ENCODE results near the gene PCGF1. TPM values are rescaled to one million over a fixed set of nuclear protein-coding genes. Genes with fewer than 3 reads are reported as not detected.

PCGF1 gene
- total RNA-seq, 2 experiments from 2014 or later, result 23.0 to 31.4 TPM

DNA sequence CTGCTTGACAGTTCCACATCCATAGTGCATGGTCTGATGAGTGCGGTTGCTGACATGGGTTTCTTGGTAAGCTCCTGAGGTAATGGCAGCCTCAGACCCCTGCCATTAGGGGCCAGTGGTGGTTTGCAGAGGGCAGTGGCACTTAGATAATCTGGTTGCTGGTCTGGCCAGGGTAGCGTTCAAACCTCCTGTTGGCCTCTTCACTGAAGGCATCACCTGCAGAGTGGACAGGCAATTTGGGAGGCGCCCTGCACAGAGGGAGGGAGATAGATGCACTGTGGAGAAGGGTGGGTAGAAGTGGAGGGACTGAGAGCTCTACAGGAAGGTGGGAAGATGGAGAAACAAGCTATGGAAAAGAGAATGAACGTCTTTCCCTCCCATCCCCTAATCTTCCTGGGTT is 26.0 kb upstream of the PCGF1 start:
- Mint-ChIP-seq H3K9me3 (no peaks in the 10 kb centered on the region), H3K27me3 (peaks cover 16% of the 10 kb centered on the region), H3K4me1 (peaks cover 27% of the 10 kb centered on the region), H3K36me3 (ENCODE audit: low read depth) (peaks cover 28% of the 10 kb centered on the region), H3K27ac (no peak overlapping the region), H3K4me3 (no peak overlapping the region)
- POLR2A ChIA-PET, result interaction anchor here (1.0 to 6.5 kb wide), 5 partner anchors 11 to 79 kb away, joined by 3 to 64 read pairs (median 52); partner anchors contain the start of genes INO80B, LBX2, PCGF1 and TLX2
- CTCF ChIA-PET, result interaction anchor here (1.2 to 7.1 kb wide), 6 partner anchors 12 to 75 kb away, joined by 3 to 109 read pairs (median 18); partner anchors contain the start of genes CCDC142, MRPL53, TTC31 and WBP1
- DNase-seq, result no peak

DNA sequence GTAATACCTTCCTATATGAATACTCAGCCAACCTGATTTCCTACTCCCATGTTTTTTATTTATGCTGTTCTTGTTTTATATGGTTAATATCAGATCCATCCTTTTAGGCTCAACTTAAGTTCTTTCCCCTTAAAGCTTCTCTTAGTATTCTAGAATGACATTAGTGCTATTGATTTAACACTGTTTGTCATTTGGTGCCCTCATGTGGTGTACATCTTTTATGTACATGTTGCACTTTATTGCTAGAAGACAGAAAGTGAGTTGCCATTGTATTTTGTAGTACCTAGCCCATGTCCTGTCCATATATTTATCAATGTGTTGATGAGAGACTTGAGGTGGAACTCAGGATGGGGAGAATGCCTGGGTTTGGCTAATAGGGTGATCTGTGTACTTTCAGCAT is 24.7 kb upstream of the PCGF1 start:
- Mint-ChIP-seq H3K36me3 (ENCODE audit: low read depth) (peaks cover 41% of the 10 kb centered on the region), H3K27me3 (peaks cover 4% of the 10 kb centered on the region), H3K9me3 (no peaks in the 10 kb centered on the region), H3K27ac (peak overlapping the region; percentile 62), H3K4me3 (peak overlapping the region; percentile 27), H3K4me1 (peaks cover 39% of the 10 kb centered on the region)
- DNase-seq, result no peak
- ChIA-PET POLR2A (interaction anchor here (0.9 to 6.5 kb wide), 13 partner anchors 9 to 77 kb away, joined by 3 to 66 read pairs (median 27); partner anchors contain the start of genes CCDC142, DOK1, INO80B and LBX2), CTCF (interaction anchor here (0.6 to 7.1 kb wide), 25 partner anchors 13 to 705 kb away, joined by 3 to 109 read pairs (median 5); partner anchors contain the start of genes C2orf81, CCDC142, INO80B and LBX2)

DNA sequence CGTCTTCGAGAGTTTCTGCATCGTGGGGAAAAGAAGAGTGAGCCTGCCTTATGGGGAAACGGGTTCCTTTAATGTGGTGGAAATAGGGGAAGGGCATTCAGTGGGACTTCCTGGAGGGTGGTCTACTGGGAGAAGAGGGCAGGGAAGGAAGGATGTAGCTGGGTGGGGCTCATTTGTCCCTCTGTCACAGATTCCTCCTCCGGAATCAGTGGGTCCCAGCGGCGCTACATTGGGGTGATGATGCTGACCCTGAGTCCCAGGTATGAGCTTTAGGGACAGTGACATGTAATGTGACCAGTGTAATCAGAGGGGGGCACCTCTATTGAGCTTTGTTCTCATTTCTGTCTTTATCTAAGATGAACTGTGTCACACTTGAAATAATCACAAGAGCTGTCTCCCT is 24.2 kb upstream of the PCGF1 start:
- no peaks in the 10 kb centered on the region for H3K9me3 Mint-ChIP-seq
- peaks cover 45% of the 10 kb centered on the region for H3K4me1 Mint-ChIP-seq
- no peak for DNase-seq
- H3K27ac Mint-ChIP-seq, result peak overlapping the region; percentile 96
- H3K4me3 Mint-ChIP-seq, result peak overlapping the region; percentile 97
- ChIA-PET CTCF (interaction anchor here (0.6 to 7.1 kb wide), 28 partner anchors 14 to 794 kb away, joined by 3 to 109 read pairs (median 5); partner anchors contain the start of genes C2orf81, CCDC142, INO80B and LBX2), POLR2A (interaction anchor here (0.9 to 6.5 kb wide), 20 partner anchors 8 to 605 kb away, joined by 3 to 66 read pairs (median 6); partner anchors contain the start of genes C2orf81, CCDC142, DGUOK and DOK1)
- peaks cover 46% of the 10 kb centered on the region for H3K36me3 Mint-ChIP-seq (ENCODE audit: low read depth)
- H3K27me3 Mint-ChIP-seq, result no peaks in the 10 kb centered on the region

DNA sequence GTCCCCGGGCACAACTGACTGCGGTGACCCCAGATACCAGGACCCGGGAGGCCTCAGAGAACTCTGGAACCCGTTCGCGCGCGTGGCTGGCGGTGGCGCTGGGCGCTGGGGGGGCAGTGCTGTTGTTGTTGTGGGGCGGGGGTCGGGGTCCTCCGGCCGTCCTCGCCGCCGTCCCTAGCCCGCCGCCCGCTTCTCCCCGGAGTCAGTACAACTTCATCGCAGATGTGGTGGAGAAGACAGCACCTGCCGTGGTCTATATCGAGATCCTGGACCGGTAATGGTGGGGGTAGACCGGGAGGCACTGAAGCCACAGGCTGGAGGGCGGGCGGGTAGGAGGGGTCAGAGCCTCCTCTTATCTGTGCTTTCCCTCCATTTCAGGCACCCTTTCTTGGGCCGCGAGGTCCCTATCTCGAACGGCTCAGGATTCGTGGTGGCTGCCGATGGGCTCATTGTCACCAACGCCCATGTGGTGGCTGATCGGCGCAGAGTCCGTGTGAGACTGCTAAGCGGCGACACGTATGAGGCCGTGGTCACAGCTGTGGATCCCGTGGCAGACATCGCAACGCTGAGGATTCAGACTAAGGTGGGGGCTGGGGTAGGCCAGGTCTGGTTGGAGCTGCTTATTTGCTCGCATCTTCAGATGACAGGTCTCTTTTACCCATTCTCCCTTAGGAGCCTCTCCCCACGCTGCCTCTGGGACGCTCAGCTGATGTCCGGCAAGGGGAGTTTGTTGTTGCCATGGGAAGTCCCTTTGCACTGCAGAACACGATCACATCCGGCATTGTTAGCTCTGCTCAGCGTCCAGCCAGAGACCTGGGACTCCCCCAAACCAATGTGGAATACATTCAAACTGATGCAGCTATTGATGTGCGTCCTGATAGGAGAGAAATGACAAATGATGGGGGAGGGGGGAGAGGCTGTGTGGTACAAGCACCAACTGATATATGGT is 23.0 kb upstream of the PCGF1 start:
- no peaks in the 10 kb centered on the region for H3K9me3 Mint-ChIP-seq
- H3K27ac Mint-ChIP-seq, result peak overlapping the region; percentile 96
- ChIA-PET POLR2A (interaction anchor here (0.8 to 6.5 kb wide), 30 partner anchors 8 to 793 kb away, joined by 3 to 66 read pairs (median 6); partner anchors contain the start of genes C2orf81, CCDC142, DGUOK and DOK1), CTCF (interaction anchor here (0.7 to 7.1 kb wide), 23 partner anchors 11 to 793 kb away, joined by 3 to 109 read pairs (median 4); partner anchors contain the start of genes CCDC142, INO80B, MOGS and MRPL53)
- H3K4me1 Mint-ChIP-seq, result peaks cover 55% of the 10 kb centered on the region
- DNase-seq, result peak; percentile 63
- no peaks in the 10 kb centered on the region for H3K27me3 Mint-ChIP-seq
- peaks cover 57% of the 10 kb centered on the region for H3K36me3 Mint-ChIP-seq (ENCODE audit: low read depth)
- peak overlapping the region; percentile 97 for H3K4me3 Mint-ChIP-seq

DNA sequence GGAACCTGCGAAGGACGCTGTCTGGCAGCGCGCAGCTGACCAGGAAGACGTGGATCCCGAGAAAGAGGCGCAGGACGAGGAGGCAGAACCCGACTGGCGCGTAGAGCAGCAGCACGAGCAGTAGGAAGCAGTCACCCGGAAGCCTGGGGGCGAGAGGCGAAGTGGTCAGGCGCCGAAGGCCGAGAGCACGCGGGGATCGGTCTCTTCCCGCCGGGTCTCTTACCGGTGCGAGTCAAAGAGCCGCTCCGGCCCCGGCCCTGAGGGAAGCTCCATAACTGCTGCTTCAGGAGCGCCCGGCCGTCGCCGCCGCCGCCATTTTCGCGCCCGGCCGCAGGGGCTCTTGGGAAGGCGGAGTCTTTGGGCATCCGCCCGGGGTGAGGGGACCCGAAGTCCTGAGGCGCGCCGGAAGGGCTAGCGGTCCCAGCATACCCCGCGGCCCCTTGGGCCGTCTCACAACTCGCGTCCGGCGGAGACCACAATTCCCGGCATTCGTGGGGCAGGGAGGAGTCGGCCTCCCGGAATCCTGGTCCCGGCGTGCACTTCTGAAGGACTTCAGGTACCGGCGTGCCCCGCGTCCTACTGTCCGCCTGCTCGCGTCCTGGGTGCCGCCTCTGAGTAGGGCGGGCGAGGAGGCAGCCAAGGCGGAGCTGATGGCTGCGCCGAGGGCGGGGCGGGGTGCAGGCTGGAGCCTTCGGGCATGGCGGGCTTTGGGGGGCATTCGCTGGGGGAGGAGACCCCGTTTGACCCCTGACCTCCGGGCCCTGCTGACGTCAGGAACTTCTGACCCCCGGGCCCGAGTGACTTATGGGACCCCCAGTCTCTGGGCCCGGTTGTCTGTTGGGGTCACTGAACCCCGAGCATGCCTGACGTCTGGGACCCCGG is 22.1 kb upstream of the PCGF1 start, which contains the start of the genes AUP1 and HTRA2:
AUP1 (minus strand) TSS at position 350 of the 882 bp plus-strand sequence; CDS start at position 273, 77 bp downstream.
HTRA2 (plus strand) TSS at position 577 of the 882 bp plus-strand sequence; CDS start at position 651, 74 bp downstream.
- Mint-ChIP-seq H3K27ac (peak within 1 kb of the TSS; percentile 96), H3K36me3 (ENCODE audit: low read depth) (peaks cover 60% of the 10 kb centered on the region), H3K27me3 (no peaks in the 10 kb centered on the region), H3K4me1 (peaks cover 55% of the 10 kb centered on the region), H3K4me3 (peak within 1 kb of the TSS; percentile 97), H3K9me3 (no peaks in the 10 kb centered on the region)
- CTCF ChIA-PET, result interaction anchor here (0.6 to 7.1 kb wide), 11 partner anchors 10 to 138 kb away, joined by 3 to 109 read pairs (median 4); partner anchors contain the start of genes CCDC142, INO80B, MRPL53 and TTC31
- POLR2A ChIA-PET, result interaction anchor here (0.6 to 6.5 kb wide), 27 partner anchors 9 to 792 kb away, joined by 3 to 66 read pairs (median 6); partner anchors contain the start of genes C2orf81, CCDC142, DOK1 and HK2
- DNase-seq, result peak; percentile 95

DNA sequence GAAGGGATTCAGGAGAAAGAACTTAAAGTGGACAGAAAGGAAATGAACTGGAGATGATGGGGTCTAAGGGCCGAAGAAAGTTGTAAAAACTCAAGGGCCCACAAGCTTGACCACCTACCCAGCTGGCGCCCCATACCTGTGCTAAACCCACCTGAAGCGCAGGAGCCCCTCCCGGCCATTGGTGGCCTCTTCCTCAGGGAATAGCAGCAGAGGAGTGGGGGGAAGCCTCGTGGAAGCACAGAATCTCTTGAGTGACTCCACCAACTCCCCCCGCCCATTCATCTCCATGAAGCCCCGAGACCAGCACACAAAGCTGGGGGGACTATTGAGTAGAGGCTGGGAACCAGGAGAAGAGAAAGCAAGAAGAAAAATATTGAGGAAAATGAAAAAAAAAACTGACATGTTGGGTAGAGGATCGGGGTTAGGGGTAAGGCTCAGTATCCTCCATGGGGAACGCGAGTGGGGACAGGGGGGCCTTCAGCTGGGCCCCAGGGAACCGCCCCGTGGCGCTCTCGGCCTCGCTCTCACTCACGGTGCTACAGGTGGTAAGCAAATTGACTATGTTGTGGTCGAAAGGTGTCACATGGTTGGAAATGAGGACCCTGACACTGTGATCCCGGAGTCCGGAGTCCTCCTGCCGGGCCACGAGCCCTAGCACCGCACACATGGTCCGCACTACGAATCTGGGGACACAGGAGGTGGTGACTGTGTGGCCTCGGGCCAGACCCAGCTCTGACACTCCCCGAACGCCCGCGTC is 21.3 kb upstream of the PCGF1 start:
- Mint-ChIP-seq H3K36me3 (ENCODE audit: low read depth) (peaks cover 60% of the 10 kb centered on the region), H3K4me3 (peak overlapping the region; percentile 97), H3K9me3 (no peaks in the 10 kb centered on the region), H3K27ac (peak overlapping the region; percentile 96), H3K27me3 (no peaks in the 10 kb centered on the region), H3K4me1 (peaks cover 55% of the 10 kb centered on the region)
- no peak for DNase-seq
- POLR2A ChIA-PET, result interaction anchor here (0.6 to 6.5 kb wide), 24 partner anchors 8 to 306 kb away, joined by 3 to 66 read pairs (median 6); partner anchors contain the start of genes CCDC142, DOK1, HK2 and INO80B
- CTCF ChIA-PET, result interaction anchor here (0.8 to 7.1 kb wide), 6 partner anchors 9 to 70 kb away, joined by 3 to 109 read pairs (median 15); partner anchors contain the start of genes CCDC142, MRPL53, TTC31 and WBP1

DNA sequence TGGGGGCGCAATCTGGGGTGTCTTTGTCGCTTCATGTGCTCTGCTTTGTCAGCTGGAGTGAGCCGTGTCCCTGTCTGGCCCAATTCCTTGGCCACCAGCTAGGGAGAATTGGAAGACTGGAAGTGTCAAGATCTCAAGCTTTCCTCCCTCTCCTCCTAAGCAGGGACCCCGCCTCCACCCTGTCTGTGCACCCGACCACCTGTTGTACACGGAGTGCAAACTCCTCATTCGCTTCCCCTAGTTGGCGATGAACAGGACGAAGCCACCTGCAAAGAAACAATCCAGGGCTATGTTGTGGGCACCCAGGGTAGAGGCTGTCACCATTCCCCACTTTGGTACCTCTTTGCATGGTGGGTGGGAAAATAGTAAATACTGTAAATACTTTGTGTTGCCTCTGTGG is 20.2 kb upstream of the PCGF1 start:
- Mint-ChIP-seq H3K4me1 (peaks cover 61% of the 10 kb centered on the region), H3K36me3 (ENCODE audit: low read depth) (peaks cover 55% of the 10 kb centered on the region), H3K27ac (peak overlapping the region; percentile 96), H3K9me3 (no peaks in the 10 kb centered on the region), H3K4me3 (peak overlapping the region; percentile 97), H3K27me3 (no peaks in the 10 kb centered on the region)
- POLR2A ChIA-PET, result interaction anchor here (0.6 to 6.5 kb wide), 5 partner anchors 14 to 61 kb away, joined by 3 to 57 read pairs (median 3); partner anchors contain the start of genes CCDC142, LBX2, PCGF1 and TTC31
- CTCF ChIA-PET, result interaction anchor here (7.1 kb wide), 1 partner anchor 45 kb away, joined by 90 read pairs; the partner anchor contains the start of genes CCDC142 and TTC31
- no peak for DNase-seq

DNA sequence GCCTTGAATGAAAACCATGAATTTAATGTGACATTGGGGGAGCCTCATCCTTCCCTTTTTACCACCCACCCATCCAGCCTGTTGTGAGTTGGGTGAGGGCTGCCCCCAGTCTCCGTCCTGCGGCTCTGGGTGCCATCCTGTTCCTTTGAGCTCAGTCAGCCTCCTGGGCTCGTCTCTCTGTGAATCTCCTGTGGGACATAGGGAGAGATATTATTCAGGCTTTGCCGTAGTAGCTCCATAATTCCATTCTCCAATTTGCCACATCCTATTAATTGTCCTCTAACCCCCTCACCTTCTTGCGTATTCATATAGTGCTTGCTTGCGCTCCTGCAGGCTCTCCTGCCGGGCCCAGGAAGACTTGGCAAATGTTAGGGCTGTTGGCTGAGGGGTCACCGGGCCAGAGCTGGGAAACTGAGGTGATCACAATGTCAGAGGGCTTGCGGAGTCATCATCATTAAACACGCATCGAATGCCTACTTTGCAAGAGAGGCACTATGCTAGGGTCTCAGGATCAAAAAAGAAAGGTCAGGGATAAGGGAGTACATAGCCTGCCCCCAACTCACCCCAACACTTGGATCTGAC is 19.2 kb upstream of the PCGF1 start:
- no peaks in the 10 kb centered on the region for H3K9me3 Mint-ChIP-seq
- DNase-seq, result no peak
- CTCF ChIA-PET, result interaction anchor here (0.7 to 7.1 kb wide), 4 partner anchors 44 to 345 kb away, joined by 3 to 90 read pairs (median 6); partner anchors contain the start of genes CCDC142, MRPL53 and TTC31
- POLR2A ChIA-PET, result interaction anchor here (0.8 to 6.5 kb wide), 10 partner anchors 12 to 68 kb away, joined by 3 to 52 read pairs (median 4); partner anchors contain the start of genes CCDC142, LBX2, MRPL53 and PCGF1
- peaks cover 46% of the 10 kb centered on the region for H3K36me3 Mint-ChIP-seq (ENCODE audit: low read depth)
- peaks cover 63% of the 10 kb centered on the region for H3K4me1 Mint-ChIP-seq
- H3K27ac Mint-ChIP-seq, result no peak overlapping the region
- H3K4me3 Mint-ChIP-seq, result no peak overlapping the region
- peaks cover 6% of the 10 kb centered on the region for H3K27me3 Mint-ChIP-seq

DNA sequence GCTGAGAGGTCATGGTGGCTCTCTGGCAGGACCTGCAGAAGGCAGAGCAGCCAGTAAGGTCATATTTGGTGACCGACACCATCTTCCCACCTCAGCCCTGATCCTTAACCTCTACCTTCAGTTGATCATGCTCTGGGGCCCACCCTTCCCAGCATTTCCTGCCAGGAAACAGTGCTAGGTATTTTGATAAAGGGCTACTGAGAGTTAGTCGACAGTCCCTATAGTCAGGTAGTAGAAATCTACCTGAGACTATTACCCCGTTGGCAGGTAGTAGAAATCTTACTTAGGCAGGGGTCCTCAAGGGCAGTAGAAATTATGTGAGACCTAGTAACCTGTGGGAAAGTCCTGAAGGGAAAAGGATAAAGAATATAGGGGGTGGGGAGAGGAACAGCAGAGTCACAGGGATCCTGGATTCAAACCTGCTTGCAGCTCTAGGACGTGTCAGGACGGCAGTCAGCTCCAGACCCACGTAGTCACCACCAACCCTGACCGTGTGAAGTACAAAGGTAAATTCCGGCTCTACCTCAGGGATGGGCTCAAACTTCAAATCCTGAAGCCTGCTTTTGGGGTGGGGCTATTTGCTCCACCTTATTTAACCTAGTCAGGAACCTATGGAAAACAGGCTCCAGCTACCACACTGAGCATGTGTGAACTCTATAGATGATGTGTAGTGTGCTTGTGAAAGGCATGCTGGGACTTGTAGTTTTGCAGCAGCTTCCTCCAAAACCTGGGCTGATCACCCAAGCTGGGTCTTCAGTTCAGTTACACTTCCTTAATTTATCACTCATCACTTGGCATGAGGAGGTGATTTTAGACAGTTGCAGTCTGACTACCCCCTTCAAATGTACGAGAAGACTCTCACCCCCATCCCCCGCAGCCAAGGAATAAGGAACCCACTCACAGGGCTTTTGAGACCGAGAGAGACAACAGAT is 18.5 kb upstream of the PCGF1 start, which contains the start of gene DQX1:
DQX1 (minus strand) TSS at position 515 of the 932 bp plus-strand sequence; CDS start at position 13, 502 bp downstream.
- Mint-ChIP-seq H3K27ac (no peak within 1 kb of the TSS), H3K4me3 (no peak within 1 kb of the TSS), H3K4me1 (peaks cover 55% of the 10 kb centered on the region), H3K36me3 (ENCODE audit: low read depth) (peaks cover 45% of the 10 kb centered on the region), H3K27me3 (peaks cover 10% of the 10 kb centered on the region), H3K9me3 (no peaks in the 10 kb centered on the region)
- ChIA-PET POLR2A (interaction anchor here (0.6 to 1.7 kb wide), 10 partner anchors 11 to 67 kb away, joined by 3 to 10 read pairs (median 3); partner anchors contain the start of genes CCDC142, LBX2, MRPL53 and TLX2), CTCF (interaction anchor here (0.7 to 1.1 kb wide), 4 partner anchors 43 to 344 kb away, joined by 3 to 9 read pairs (median 3); partner anchors contain the start of genes CCDC142, MRPL53 and TTC31)
- DNase-seq, result peak; percentile 39
